ENCODE results near the gene TJP1.

DNA sequence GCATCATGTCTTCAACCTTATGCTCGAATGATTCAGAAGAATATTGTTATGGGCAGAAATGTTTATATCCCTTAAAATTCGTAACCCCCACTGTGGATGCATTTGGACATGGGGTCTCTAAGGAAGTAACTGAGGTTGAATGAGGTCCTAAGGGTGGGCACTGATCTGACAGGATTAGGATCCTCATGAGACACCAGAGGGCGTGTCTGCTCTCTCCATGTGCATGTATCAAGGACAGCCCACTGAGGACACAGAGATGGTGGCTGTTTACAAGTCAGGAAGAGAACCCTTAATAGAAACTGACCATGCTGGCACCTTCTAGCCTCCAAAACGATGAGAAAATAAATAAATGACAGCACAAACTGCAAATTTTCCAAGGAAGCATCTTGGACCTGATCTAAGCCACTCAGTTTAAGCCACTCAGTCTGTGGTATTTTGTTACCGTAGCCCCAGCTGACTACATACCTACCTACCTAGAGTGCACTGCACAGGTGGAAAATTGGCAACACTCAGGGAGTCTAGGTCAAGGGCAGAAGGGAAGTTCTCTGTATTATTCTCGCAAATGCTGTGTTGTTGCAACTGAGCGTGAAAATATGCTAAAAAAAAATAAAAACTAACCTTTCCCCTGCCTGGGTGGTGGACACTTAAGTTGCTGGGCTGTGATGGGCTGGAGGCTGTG lies 126.6 kb downstream of the TJP1 start:
- TF ChIP-seq, protein P1, sequence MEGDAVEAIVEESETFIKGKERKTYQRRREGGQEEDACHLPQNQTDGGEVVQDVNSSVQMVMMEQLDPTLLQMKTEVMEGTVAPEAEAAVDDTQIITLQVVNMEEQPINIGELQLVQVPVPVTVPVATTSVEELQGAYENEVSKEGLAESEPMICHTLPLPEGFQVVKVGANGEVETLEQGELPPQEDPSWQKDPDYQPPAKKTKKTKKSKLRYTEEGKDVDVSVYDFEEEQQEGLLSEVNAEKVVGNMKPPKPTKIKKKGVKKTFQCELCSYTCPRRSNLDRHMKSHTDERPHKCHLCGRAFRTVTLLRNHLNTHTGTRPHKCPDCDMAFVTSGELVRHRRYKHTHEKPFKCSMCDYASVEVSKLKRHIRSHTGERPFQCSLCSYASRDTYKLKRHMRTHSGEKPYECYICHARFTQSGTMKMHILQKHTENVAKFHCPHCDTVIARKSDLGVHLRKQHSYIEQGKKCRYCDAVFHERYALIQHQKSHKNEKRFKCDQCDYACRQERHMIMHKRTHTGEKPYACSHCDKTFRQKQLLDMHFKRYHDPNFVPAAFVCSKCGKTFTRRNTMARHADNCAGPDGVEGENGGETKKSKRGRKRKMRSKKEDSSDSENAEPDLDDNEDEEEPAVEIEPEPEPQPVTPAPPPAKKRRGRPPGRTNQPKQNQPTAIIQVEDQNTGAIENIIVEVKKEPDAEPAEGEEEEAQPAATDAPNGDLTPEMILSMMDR (IDR thresholded peaks at IDR 0.05; ENCODE audit: poor library complexity), result no peak
- TF ChIP-seq EZH2phosphoT487 (IDR thresholded peaks at IDR 0.05; ENCODE audit: low read depth, severe bottlenecking, unreplicated experiment), result no peak
